GM18498 (cell line): ENCODE data around the gene UBASH3B.

Source experiments
- ATAC-seq: cut with Tn5 transposase; IDR thresholded peaks from one replicate; pipeline ENCODE4 v1.9.1; 2021; ENCODE audit warnings: mild to moderate bottlenecking, moderate library complexity; ENCODE audit not compliant: unreplicated experiment

The UBASH3B gene

GRCh38 chr11:122705396-122705795, 49.9 kb downstream of the UBASH3B start:
- ATAC-seq = no peak

- no peak for ATAC-seq
Observed at GRCh38 chr11:122706291-122707088, 51.0 kb downstream of the UBASH3B start.

- no peak for ATAC-seq
Observed at GRCh38 chr11:122707111-122707510, 51.6 kb downstream of the UBASH3B start.

- ATAC-seq = no peak
Observed at GRCh38 chr11:122707901-122708300, 52.4 kb downstream of the UBASH3B start.

GRCh38 chr11:122709039-122709760, 53.7 kb downstream of the UBASH3B start:
- no peak for ATAC-seq

- no peak for ATAC-seq
Observed at GRCh38 chr11:122711362-122711761, 55.8 kb downstream of the UBASH3B start.

- no peak for ATAC-seq
Observed at GRCh38 chr11:122711831-122712381, 56.4 kb downstream of the UBASH3B start.

GRCh38 chr11:122714004-122714403, 58.5 kb downstream of the UBASH3B start:
- no peak for ATAC-seq

- ATAC-seq = no peak
Observed at GRCh38 chr11:122714484-122714883, 59.0 kb downstream of the UBASH3B start.

- ATAC-seq = no peak
Observed at GRCh38 chr11:122715548-122716440, 60.3 kb downstream of the UBASH3B start.

GRCh38 chr11:122717264-122717867, 61.8 kb downstream of the UBASH3B start:
- peak; percentile 92 for ATAC-seq

- no peak for ATAC-seq
Observed at GRCh38 chr11:122720107-122720881, 64.8 kb downstream of the UBASH3B start.

- ATAC-seq = no peak
Observed at GRCh38 chr11:122721201-122721963, 65.9 kb downstream of the UBASH3B start.

GRCh38 chr11:122721964-122722266, 66.4 kb downstream of the UBASH3B start:
- ATAC-seq = no peak

GRCh38 chr11:122723106-122723505, 67.6 kb downstream of the UBASH3B start:
- ATAC-seq = no peak

- no peak for ATAC-seq
Observed at GRCh38 chr11:122723576-122723975, 68.1 kb downstream of the UBASH3B start.

- no peak for ATAC-seq
Observed at GRCh38 chr11:122724520-122724919, 69.0 kb downstream of the UBASH3B start.

GRCh38 chr11:122726028-122726427, 70.5 kb downstream of the UBASH3B start:
- ATAC-seq = no peak
